SU-DHL-6 (cell line): ENCODE measurements around the gene RGS6.

Experiments used
- H2AFZ ChIP-seq: fragments of 200-600 bp; sonication (generic); 2 replicates; pipeline ENCODE4 v1.6.1; 2014; ENCODE audit warnings: low read depth, mild to moderate bottlenecking, moderate library complexity, mixed read lengths, antibody characterized with exemption, low read length; ENCODE audit not compliant: severe bottlenecking
- H3F3A ChIP-seq: fragments of 200-600 bp; shearing (Covaris generic); 2 replicates; pipeline ENCODE4 v1.6.0; 2016; ENCODE audit warnings: antibody characterized with exemption, mild to moderate bottlenecking; ENCODE audit not compliant: insufficient read depth
- H3K27ac ChIP-seq: fragments of 200-600 bp; sonication (generic); 2 replicates; pipeline ENCODE4 v1.5.1; 2016; ENCODE audit warnings: low read depth, mild to moderate bottlenecking, low read length, moderate library complexity, mixed read lengths
- H3K27me3 ChIP-seq: fragments of 200-600 bp; sonication (generic), shearing (Covaris generic); 2 replicates; pipeline ENCODE4 v1.6.0; 2014; ENCODE audit warnings: mild to moderate bottlenecking, low read length
- H3K36me3 ChIP-seq: fragments of 200-600 bp; sonication (generic); 2 replicates; pipeline ENCODE4 v1.6.1; 2014; ENCODE audit warnings: mild to moderate bottlenecking, low read length, mixed read lengths
- H3K4me2 ChIP-seq: fragments of 300-600, 200-600 bp; shearing (Covaris generic), sonication (generic); 2 replicates; pipeline ENCODE4 v1.6.0; 2014; ENCODE audit warnings: low read length, low read depth, mild to moderate bottlenecking; ENCODE audit not compliant: poor library complexity, severe bottlenecking
- H3K4me3 ChIP-seq: fragments of 200-600 bp; sonication (generic); 2 replicates; pipeline ENCODE4 v1.5.1; 2014; ENCODE audit warnings: antibody characterized with exemption, low read length, mild to moderate bottlenecking, mixed read lengths; ENCODE audit not compliant: insufficient read depth, poor library complexity, severe bottlenecking
- H3K79me2 ChIP-seq: fragments of 200-600 bp; sonication (generic); 2 replicates; pipeline ENCODE4 v1.6.1; 2014; ENCODE audit warnings: mild to moderate bottlenecking, low read length, moderate library complexity; ENCODE audit not compliant: insufficient read depth
- H3K9ac ChIP-seq: fragments of 200-600 bp; sonication (generic); 2 replicates; pipeline ENCODE4 v1.7.0; 2014; ENCODE audit warnings: mild to moderate bottlenecking, low read length
- H3K9me2 ChIP-seq: fragments of 200-600 bp; sonication (generic); replicated peaks from 2 replicates; pipeline ENCODE4 v1.6.1; 2014; ENCODE audit warnings: low read length; ENCODE audit not compliant: insufficient read depth
- H3K9me3 ChIP-seq: fragments of 200-600 bp; sonication (generic); 2 replicates; pipeline ENCODE4 v1.6.1; 2014; ENCODE audit warnings: low read length, mixed read lengths; ENCODE audit not compliant: insufficient read depth
- H4K20me1 ChIP-seq: fragments of 200-600 bp; sonication (generic); 2 replicates; pipeline ENCODE4 v1.6.1; 2014; ENCODE audit warnings: low read depth, mild to moderate bottlenecking, antibody characterized with exemption, low read length, moderate library complexity, mixed read lengths
- EZH2phosphoT487 ChIP-seq: fragments of 200-600 bp; sonication (generic), shearing (Covaris generic); conservative IDR thresholded peaks from 2 replicates; pipeline ENCODE4 v1.6.1; 2018; ENCODE audit warnings: mild to moderate bottlenecking, antibody characterized with exemption, low read length, moderate library complexity, mixed read lengths
- TF ChIP-seq, protein P1 (sequence below): fragments of 200-600 bp; sonication (generic); IDR thresholded peaks from one replicate; pipeline ENCODE4 v1.5.1; 2017; ENCODE audit warnings: antibody characterized with exemption, mild to moderate bottlenecking, low read length, moderate library complexity; ENCODE audit not compliant: insufficient read depth, poor library complexity, severe bottlenecking

The RGS6 gene

DNA sequence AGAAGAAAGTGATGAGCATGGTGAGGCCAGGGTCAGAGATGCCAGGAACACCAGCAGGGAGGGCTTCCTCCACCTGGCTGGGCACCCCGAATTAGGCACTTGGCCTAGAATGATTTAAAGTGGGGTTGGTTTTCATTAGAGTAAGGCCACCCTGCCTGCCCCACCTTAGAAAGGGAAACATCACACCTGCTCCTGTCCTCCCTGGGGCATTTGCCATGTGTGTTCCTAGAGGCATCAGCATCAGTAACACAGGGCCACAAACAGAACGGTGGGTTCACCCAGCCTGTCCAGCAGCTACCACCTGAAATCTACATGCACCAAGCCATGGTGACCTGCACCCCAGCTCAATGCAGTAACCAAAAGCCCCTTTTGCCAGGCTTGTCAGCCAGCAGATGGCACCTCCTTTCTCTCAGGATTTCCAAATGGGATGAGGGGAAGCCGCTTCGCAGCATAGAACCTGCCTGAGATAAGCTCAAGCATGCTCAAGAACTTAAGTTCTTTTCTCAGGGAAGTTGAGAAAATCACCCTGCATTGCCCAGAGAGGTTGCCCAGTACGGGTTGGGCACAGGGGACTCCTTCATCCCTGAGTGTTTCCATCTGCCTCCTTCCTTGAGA, 622.9 kb downstream of the RGS6 start:
- H3K9me2 ChIP-seq = no peaks in the 10 kb centered on the region
- no peaks in the 10 kb centered on the region for H3K9me3 ChIP-seq
- H3F3A ChIP-seq = no peaks in the 10 kb centered on the region
- H3K4me2 ChIP-seq = no peak overlapping the region
- no peaks in the 10 kb centered on the region for H4K20me1 ChIP-seq
- H3K4me3 ChIP-seq = no peak overlapping the region
- H3K27ac ChIP-seq = no peak overlapping the region
- no peaks in the 10 kb centered on the region for H3K79me2 ChIP-seq
- H3K27me3 ChIP-seq = no peaks in the 10 kb centered on the region
- H3K9ac ChIP-seq = no peak overlapping the region
- no peaks in the 10 kb centered on the region for H3K36me3 ChIP-seq
- no peak overlapping the region for H2AFZ ChIP-seq
- no peak for TF ChIP-seq EZH2phosphoT487
- TF ChIP-seq, protein P1, sequence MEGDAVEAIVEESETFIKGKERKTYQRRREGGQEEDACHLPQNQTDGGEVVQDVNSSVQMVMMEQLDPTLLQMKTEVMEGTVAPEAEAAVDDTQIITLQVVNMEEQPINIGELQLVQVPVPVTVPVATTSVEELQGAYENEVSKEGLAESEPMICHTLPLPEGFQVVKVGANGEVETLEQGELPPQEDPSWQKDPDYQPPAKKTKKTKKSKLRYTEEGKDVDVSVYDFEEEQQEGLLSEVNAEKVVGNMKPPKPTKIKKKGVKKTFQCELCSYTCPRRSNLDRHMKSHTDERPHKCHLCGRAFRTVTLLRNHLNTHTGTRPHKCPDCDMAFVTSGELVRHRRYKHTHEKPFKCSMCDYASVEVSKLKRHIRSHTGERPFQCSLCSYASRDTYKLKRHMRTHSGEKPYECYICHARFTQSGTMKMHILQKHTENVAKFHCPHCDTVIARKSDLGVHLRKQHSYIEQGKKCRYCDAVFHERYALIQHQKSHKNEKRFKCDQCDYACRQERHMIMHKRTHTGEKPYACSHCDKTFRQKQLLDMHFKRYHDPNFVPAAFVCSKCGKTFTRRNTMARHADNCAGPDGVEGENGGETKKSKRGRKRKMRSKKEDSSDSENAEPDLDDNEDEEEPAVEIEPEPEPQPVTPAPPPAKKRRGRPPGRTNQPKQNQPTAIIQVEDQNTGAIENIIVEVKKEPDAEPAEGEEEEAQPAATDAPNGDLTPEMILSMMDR = no peak

DNA sequence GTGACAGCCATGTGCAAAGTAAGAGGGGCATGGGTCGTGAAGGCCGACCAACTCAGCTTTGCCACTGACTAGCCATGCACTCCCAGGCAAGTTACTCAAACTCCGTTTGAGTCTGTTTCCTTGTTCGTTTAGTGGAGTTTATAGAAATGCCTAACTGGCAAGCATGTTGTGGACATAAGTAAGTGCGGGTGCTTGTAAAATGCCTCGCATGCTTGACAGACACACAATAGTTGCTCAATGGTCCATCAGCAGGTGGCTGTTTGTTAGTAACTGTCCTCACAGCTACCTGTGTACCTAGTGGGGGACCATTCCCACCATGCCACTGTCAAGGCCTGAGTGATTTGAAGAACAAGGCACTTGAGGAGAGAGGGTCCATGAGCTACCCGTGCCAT, 623.4 kb downstream of the RGS6 start:
- TF ChIP-seq, protein P1 = no peak
- no peak for TF ChIP-seq EZH2phosphoT487
- H3K27me3 ChIP-seq = no peaks in the 10 kb centered on the region
- H4K20me1 ChIP-seq = no peaks in the 10 kb centered on the region

DNA sequence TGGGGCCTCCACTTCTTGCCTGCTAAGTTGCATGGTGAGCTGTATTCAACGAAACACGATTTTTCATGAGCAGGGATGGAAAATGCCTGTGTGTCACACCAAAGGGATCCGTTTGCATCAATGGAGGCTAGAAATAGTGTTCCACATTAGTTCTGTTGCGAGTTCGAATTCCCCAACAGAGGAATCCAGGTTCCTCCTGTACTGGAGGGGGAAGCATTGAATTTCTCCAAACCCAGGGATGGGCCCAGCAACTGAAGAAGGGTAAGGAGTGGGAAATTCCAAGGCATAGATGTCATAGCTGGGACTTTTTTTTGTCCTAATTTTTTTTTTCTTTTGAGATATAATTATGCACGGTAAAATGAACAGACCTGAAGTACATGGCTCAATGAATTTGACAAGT, 625.4 kb downstream of the RGS6 start:
- H3F3A ChIP-seq = no peaks in the 10 kb centered on the region

More for the DNA sequence above, 623.4 kb downstream of the RGS6 start:
- H3K9me2 ChIP-seq = no peaks in the 10 kb centered on the region
- H3K9ac ChIP-seq = no peak overlapping the region
- no peak overlapping the region for H3K4me2 ChIP-seq
- no peaks in the 10 kb centered on the region for H3K36me3 ChIP-seq
- H2AFZ ChIP-seq = no peak overlapping the region
- no peaks in the 10 kb centered on the region for H3K79me2 ChIP-seq
- H3K9me3 ChIP-seq = no peaks in the 10 kb centered on the region
- H3K27ac ChIP-seq = no peak overlapping the region
- no peak overlapping the region for H3K4me3 ChIP-seq
- no peaks in the 10 kb centered on the region for H3F3A ChIP-seq

More for the DNA sequence above, 625.4 kb downstream of the RGS6 start:
- no peaks in the 10 kb centered on the region for H3K36me3 ChIP-seq
- no peak overlapping the region for H3K9ac ChIP-seq
- H4K20me1 ChIP-seq = no peaks in the 10 kb centered on the region
- H3K27ac ChIP-seq = no peak overlapping the region
- no peaks in the 10 kb centered on the region for H3K27me3 ChIP-seq
- no peak overlapping the region for H3K4me3 ChIP-seq
- H3K79me2 ChIP-seq = no peaks in the 10 kb centered on the region
- no peaks in the 10 kb centered on the region for H3K9me3 ChIP-seq
- H3K9me2 ChIP-seq = no peaks in the 10 kb centered on the region
- TF ChIP-seq, protein P1 = no peak
- no peak for TF ChIP-seq EZH2phosphoT487
- no peak overlapping the region for H2AFZ ChIP-seq
- H3K4me2 ChIP-seq = no peak overlapping the region
